Stimulated activated CD4-positive, alpha-beta T cell treated with anti-CD3 and anti-CD28 coated beads, Interleukin-1b, Interleukin-23, amount 100 ng/mL, for 48 hours (primary cell): ENCODE measurements around the gene GTF2H1.
A peak's percentile ranks its signal among the peaks of the same experiment; 100 is the strongest.
"Not testable (repeated sequence)": the region's sequence is repeated elsewhere in the genome, so short reads cannot be mapped to it uniquely, and the experiment has no call there.

ENCODE experiments used
- DNase-seq: peaks from one replicate; pipeline ENCODE4 v3.0.0-alpha.2; 2020

Gene GTF2H1

DNA sequence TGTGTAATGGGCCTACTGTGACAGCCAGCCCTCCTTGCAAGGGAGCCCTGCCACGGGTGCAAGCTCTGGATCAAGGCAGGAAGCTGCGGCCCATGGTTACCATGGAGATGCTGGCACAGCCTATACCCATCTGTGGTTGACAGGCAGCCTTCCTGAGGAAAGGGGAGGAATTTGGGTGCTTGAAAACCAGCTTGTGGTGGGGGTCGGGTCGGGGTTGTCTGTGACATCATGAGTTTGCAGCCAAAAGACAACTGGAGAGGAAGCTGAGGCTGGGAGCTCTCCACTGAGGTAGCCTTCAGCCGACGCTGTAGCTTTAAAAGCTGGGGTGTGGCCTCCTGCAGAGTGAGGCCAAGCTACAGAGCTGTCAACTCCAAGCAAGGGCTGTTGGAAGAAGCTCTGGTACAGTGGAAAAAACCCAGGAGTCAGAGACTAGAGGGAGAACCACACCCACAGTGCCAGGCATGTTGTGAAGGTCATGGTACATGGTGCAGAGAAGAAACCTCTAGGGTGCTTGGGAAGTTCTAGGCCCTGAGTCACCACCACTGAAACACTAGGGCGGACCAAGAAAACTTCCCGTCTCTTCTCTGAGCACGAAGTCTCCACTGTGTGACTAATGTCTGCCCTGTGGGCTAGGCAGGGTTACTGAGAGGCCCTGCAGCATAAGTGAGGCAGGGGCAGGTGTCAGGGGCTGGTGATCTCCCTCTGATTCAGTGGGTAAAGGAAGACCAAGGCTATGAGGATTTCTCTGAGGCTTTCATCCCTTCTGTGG is 61.2 kb downstream of the GTF2H1 start:
- DNase-seq: peak; percentile 91

DNA sequence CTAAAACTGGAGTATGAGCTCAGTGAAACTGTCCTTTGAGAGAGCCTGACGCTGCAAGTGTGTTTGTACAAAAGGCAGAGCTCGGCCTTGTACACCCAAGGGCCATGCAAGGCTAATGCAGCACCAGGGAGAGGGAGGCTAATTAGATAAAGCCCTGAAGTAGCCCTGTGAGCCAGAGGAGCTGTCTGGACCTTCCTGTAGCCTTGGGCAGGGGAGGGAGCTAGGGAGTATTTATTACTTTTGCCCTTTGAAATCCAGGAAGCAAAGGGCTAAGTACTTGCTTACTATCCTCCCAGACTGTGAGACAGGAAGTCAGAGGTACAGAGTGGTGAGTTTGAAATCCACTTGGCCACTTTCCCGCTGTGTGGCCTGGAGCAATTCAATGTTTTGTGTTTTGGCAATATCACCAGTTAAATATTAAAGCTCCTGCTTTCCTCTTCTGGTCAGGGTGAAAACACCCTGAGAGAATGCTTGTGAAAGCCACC is 61.8 kb downstream of the GTF2H1 start:
- peak; percentile 10 for DNase-seq

DNA sequence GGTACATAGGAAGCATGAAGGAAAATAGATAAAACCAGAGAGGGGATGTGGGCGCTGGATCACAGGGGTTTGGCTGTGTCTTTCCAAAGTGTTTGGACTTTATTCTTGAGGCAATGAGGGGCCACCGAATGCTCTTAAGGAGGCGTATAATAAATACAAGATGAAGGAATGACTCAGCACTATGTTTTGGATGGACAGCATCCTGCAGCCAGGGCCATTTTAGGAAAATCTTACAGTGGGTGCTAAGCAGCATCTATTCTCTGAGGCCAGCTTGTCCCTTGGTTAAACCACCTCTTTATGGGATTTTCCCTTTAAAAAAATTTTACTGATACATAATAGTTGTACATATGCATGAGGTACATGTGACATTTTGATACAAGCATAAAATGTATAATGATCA is 67.7 kb downstream of the GTF2H1 start:
- no peak for DNase-seq

DNA sequence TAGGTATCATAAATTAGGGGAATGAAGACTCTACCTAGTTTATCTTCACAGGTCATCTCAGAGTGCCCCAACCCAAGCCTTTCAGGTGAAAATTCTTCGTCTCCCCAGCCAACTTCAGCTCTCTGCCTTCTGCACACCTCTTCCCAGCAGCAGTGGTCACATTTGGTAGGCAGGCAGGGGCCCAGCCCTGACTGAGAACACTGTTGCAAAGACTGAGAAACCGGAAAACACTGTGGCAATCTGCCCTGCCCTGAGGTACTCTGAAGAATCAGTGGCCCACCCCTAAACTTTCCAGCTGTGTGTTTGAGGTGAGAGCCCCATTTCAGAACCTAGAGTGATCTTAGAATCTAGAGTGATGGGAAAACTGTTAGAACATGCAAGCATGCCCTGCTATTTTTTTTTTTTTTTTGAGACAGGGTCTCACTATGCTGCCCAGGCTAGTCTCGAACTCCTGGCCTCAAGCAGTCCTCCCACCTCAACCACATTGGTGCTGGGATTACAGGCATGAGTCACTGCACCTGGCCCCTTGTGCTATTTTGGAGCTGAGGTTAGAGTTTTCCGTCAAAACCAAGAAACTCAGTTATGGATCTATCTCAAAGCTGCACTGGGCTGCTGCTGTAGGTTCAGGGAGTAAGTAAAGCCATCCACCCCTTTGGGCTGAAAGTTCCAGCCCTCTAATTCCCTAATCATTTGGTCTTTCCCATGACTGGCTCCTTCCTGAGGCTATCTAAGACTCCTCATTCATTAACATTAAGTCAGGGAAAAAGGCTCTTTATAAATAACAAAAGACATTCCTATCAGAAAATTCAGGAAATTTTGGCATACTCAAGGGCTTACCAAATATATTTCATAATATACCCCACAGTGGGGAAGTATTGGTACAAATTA is 70.3 kb downstream of the GTF2H1 start:
- DNase-seq: peak; percentile 14

DNA sequence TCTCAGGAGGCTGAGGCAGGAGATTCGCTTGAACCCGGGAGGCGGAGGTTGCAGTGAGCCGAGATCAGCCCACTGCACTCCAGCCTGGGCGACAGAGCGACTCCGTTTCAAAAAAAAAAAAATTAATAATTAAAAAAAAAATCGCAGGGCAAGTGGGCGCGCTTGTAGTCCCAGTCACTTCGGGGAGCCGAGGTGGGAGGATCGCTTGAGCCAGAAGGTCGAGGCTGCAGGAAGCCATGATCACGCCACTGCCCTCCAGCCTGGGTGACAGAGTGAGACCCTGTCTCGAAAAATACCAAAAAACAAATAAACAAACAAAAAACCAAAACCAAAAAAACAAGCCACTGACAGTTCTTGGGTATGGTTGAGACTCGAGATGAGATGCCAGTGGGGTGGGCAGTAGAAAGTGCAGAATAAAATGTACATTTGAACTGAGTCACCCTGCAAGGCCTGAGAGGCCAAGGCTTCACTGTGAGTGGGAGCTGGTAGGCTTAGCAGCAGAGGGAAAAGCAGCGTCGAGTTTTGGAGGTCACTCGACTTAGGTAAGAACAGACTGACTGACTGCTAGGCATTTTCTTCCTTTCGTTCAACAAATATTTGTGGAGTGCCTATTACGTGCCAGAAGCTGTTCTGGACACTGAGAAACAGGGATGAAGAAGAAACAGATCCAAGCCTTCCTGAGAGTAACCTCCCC is 71.4 kb downstream of the GTF2H1 start:
- DNase-seq: peak; percentile 44

DNA sequence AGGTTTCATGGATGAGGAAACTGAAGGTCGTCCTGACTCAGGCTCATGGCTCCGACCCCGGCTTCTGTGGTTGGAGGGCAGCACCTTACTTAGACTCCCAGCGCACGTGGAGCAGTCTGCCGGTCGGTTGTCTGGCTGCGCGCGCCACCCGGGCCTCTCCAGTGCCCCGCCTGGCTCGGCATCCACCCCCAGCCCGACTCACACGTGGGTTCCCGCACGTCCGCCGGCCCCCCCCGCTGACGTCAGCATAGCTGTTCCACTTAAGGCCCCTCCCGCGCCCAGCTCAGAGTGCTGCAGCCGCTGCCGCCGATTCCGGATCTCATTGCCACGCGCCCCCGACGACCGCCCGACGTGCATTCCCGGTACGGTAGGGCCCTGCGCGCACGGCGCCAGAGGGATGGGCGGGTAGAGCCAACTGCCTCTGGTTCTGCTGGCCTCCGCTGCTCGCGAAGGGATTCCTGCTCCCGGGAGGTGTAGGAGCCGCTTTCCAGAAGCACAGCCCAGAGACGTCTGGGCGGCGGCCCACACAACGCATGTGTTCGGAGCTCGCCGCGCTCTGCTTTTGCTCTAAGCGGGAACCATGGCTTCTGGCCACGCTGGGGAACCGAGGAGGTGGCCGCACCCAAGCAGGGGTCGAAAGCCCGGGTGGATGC is 72.0 kb downstream of the GTF2H1 start, which contains the start of gene LDHA:
Gene LDHA, plus strand, starts transcription at position 289 of the 653 bp plus-strand sequence. CDS start 2,280 bp downstream, outside the sequence.
- peak; percentile 99 for DNase-seq

DNA sequence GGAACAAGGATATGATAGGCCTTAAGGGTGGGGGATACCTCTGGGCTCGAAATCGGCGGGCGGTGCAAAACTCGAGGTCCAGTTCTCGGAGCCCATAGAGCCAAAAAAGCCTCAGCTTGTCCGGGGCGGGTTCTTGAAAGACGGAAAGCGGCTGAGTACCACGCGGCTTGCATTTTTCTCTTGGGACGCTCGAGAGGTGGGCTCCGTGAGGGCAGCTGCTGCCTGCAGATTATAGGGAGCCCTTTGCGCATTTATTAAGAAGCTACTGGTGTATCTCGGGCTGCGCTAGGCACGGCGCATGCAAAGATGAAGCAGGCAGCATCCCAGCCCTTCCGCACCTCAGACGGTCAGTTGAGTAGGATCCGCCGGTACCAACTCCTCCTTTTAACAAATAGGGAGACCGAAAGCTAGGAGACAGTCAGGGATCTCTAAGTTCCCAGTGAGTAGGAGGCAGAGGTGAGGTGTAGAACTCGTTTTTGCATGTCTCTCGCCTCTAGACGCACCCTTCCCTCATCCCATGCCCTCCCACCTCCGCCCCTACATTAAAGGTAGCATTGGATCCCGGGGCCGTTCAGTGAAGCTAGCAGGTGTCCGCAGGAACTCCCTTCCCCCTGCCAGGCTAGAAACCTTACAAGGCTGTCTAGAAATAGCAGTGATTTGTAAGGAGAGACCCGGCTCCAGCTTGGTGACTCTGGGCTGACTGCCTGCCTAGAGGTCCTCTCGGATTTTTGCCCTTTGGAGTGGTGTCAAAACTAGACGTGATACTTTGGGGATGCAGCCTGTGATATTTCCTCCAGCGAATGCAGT is 72.8 kb downstream of the GTF2H1 start:
- peak; percentile 22 for DNase-seq

DNA sequence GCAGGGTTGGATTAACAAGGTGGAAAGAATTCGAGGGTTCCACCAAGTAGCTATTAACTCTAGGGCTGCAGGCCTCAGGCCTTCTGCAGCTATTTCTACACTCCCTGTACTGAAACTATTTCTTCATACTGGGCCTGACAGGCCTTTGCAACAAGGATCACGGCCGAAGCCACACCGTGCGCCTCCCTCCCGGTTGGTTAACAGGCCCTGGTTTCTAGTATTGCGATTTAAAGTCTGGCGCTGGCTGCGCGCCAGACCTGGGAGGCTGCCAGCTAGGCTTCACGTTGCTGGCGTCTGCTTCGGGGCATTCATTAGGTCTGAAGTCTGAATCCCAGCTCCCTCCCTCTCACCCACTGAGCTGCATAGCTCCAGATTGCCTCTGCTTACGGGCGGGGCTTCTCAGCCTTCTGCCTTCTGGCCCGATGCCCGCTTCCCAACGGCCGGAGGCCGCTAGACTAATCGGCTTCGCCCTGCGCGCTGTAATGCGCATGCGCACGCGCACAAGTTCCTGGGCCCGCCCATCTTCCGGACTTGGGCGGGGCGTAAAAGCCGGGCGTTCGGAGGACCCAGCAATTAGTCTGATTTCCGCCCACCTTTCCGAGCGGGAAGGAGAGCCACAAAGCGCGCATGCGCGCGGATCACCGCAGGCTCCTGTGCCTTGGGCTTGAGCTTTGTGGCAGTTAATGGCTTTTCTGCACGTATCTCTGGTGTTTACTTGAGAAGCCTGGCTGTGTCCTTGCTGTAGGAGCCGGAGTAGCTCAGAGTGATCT is 73.6 kb downstream of the GTF2H1 start:
- DNase-seq: peak; percentile 96

DNA sequence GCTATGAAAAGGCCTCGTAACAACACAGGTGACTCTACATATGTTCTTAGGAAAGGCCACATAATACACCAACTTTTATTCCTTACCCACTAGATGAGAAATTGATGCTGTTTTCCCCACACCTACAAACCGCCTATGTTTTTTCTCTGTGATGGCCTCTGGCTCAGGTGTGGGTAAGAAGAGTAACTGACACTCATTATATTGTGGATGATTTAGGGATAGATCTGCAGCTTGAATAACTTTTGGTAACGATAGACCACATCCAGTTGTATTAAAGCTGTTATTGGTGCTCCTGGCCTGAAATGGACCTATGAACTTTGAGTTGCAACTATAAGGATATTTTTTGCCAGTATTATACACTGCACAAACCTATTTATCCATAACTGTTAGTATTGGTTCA is 75.6 kb downstream of the GTF2H1 start:
- no peak for DNase-seq

DNA sequence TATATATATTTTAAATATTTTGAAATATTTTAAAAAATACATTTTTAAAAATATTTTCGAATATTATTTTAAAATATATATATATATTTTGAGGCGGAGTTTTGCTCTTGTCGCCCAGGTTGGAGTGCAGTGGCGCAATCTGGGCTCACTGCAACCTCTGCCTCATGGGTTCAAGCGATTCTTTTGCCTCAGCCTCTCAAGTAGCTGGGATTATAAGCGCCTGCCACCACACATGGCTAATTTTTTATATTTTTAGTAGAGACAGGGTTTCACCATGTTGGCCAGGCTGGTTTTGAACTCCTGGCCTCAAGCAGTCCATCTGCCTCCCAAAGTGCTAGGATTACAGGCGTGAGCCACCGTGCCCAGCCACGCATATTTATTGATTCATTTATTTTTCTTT is 78.7 kb downstream of the GTF2H1 start:
- not testable (repeated sequence) for DNase-seq

DNA sequence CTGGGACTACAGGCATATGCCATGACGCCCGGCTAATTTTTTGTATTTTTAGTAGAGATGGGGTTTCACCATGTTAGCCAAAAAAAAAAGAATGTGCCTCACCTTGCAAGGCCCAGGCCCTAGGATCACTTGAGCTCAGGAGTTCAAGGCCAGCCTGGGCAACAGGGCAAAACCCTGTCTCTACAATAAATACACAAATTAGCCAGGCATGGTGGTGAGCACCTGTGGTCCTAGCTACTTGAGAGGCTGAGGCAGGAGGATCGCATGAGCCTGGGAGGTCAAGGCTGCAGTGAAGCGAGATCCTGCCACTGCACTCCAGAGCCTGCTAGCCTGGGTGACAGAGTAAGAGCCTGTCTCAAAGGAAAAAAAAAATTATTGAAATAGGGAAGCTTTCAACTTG is 81.7 kb downstream of the GTF2H1 start:
- no peak for DNase-seq

DNA sequence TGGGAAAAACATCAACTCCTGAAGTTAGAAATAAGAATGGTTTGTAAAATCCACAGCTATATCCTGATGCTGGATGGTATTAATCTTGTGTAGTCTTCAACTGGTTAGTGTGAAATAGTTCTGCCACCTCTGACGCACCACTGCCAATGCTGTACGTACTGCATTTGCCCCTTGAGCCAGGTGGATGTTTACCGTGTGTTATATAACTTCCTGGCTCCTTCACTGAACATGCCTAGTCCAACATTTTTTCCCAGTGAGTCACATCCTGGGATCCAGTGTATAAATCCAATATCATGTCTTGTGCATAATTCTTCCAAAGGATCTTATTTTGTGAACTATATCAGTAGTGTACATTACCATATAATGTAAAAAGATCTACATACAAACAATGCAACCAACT is 85.0 kb downstream of the GTF2H1 start:
- DNase-seq: not testable (repeated sequence)

DNA sequence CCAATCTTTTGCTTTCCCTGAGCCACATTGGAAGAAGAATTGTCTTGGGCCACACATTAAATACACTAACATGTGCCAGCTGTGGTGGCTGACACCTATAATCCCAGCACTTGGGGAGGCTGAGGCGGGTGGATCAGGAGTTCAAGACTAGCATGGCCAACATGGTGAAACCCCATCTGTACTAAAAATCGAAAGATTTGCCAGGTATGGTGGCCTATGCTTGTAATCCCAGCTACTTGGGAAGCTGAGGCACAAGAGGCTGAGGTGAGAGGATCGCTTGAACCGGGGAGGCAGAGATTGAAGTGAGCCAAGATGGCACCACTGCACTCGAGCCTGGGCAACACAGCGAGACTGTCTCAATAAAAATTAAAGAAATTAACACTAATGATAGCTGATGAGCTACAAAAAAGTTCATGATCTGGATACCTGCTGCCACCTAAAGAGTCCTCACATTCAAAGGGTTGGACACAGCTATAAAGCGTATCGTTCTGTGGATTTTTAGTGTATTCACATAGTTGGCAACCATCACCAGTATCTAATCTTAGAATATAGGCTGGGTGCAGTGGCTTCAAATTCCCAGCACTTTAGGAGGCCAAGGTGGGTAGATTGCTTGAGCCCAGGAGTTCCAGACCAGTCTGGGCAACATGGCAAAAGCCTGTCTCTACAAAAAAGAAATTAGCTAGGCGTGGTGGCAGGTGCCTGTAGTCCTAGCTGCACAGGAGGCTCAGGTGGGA is 86.4 kb downstream of the GTF2H1 start:
- DNase-seq: peak; percentile 6

DNA sequence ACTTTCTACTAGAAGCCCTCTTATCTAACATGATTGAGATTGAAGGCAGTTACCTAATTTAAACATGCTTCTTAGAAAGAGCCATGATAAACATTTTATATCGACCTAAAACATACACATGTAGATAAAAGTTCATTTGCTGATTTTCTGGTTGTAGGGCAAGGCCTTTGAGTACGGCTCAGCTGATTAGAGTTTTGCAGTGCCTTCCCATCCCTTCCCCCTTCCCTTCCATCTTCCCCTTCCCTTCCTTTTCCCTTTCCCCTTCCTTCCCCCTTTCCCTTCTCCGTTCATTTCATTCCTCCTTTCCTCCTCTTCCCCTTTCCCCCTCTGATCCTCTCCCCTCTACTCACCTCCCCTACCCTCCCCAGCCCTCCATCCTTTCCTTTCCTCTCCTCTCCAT is 94.1 kb downstream of the GTF2H1 start:
- no peak for DNase-seq
